HepG2 (cell line): ENCODE results near the gene MSI2. TPM values are rescaled to one million over a fixed set of nuclear protein-coding genes. Genes with fewer than 3 reads are reported as not detected.

Experiments
- ATAC-seq: fragments of 200-7000 bp; cut with Tn5 transposase; 3 replicates; pipeline ENCODE4 v1.9.1; 2020; ENCODE audit warnings: mild to moderate bottlenecking, moderate library complexity
- BruUV-seq: library from RNA; stranded (reverse); fragments of 400-500 nt; replicated peaks from 2 replicates; lab custom pipeline; 2021; lab: Mats Ljungman, UMichigan
- CTCF ChIA-PET: fragments of 300-600 bp; formaldehyde crosslinking; extraction: SDS; loops from one replicate; lab custom pipeline; 2021; ENCODE audit warnings: low total read pairs, inconsistent platforms, low intra/inter-chr PET ratio; lab: Yijun Ruan, JAX
- POLR2A ChIA-PET: fragments of 350-600 bp; sonication (Branson Sonifier 250); formaldehyde crosslinking; loops from one replicate; lab custom pipeline; 2020; ENCODE audit warnings: antibody characterized with exemption, inconsistent platforms; lab: Yijun Ruan, JAX
- DNase-seq: peaks from one replicate; pipeline ENCODE4 v3.0.0-alpha.2; 2015; ENCODE audit warnings: low spot score
- FAIRE-seq: peaks from 3 replicates; lab custom pipeline; 2011; peaks lifted over from hg19 to GRCh38; lab: Jason Lieb, UNC
- H2AFZ ChIP-seq: one replicate; pipeline ENCODE4 v1.6.1; 2011; ENCODE audit warnings: low read length, inconsistent platforms
- H3K27ac ChIP-seq: fragments of 300-600 bp; 3 replicates; pipeline ENCODE4 v1.8.0; 2011; ENCODE audit warnings: mixed run types, mild to moderate bottlenecking, mixed read lengths, low read length, inconsistent platforms; ENCODE audit not compliant: insufficient read depth; ENCODE audit errors: extremely low read length
- H3K27me3 ChIP-seq, 2 experiments: fragments of 200-600 bp in 1 of 2; 2 replicates in 1 of 2; 3 replicates in 1 of 2; pipeline versions ENCODE4 v1.6.0 to v1.8.0; 2011; ENCODE audit warnings: low read length in 2 of 2, mild to moderate bottlenecking in 2 of 2, moderate library complexity in 2 of 2, inconsistent platforms in 1 of 2; ENCODE audit not compliant: insufficient read depth in 2 of 2, control insufficient read depth in 1 of 2
- H3K36me3 ChIP-seq, 2 experiments: fragments of 200-600 bp in 1 of 2; replicated peaks in 1 of 2; 2 replicates in 1 of 2; 3 replicates in 1 of 2; pipeline versions ENCODE4 v1.5.1 to v1.8.0; 2011; ENCODE audit warnings: low read length in 2 of 2, inconsistent platforms in 1 of 2; ENCODE audit not compliant: insufficient read depth in 2 of 2, control insufficient read depth in 1 of 2
- H3K4me1 ChIP-seq: 2 replicates; pipeline ENCODE4 v1.5.1; 2012; ENCODE audit warnings: low read length, inconsistent platforms; ENCODE audit not compliant: insufficient read depth
- H3K4me2 ChIP-seq: 2 replicates; pipeline ENCODE4 v1.6.0; 2011; ENCODE audit warnings: low read depth, low read length, inconsistent platforms
- H3K4me3 ChIP-seq, 3 experiments: fragments of 200-600 bp in 1 of 3; sonication (generic), shearing (Covaris generic) in 1 of 3; replicated peaks in 1 of 3; 2 replicates each; pipeline ENCODE4 v1.5.1; 2011 to 2016; ENCODE audit warnings: low read length in 3 of 3, inconsistent platforms in 2 of 3, low read depth in 2 of 3, mild to moderate bottlenecking in 2 of 3, control low read depth in 1 of 3, mixed read lengths in 1 of 3; ENCODE audit not compliant: insufficient read depth in 1 of 3
- H3K79me2 ChIP-seq: one replicate; pipeline ENCODE4 v1.6.1; 2011; ENCODE audit warnings: low read length, inconsistent platforms; ENCODE audit not compliant: insufficient read depth
- H3K9ac ChIP-seq: 2 replicates; pipeline ENCODE4 v1.6.0; 2011; ENCODE audit warnings: mild to moderate bottlenecking, low read depth, low read length, inconsistent platforms; ENCODE audit not compliant: insufficient read depth
- H3K9me3 ChIP-seq: 2 replicates; pipeline ENCODE4 v1.5.1; 2012; ENCODE audit warnings: mild to moderate bottlenecking, low read length
- H4K20me1 ChIP-seq: 2 replicates; pipeline ENCODE4 v1.6.0; 2011; ENCODE audit warnings: inconsistent platforms, mild to moderate bottlenecking, low read length, moderate library complexity; ENCODE audit not compliant: insufficient read depth
- FOXA3 ChIP-seq: IDR thresholded peaks from 2 replicates; pipeline ENCODE4 v1.6.1; 2016; ENCODE audit warnings: missing genetic modification reagents, missing compliant biosample characterization
- HMGXB4 ChIP-seq, 2 experiments: sonication (generic) in 1 of 2; formaldehyde crosslinking in 1 of 2; IDR thresholded peaks; 2 replicates each; pipeline versions ENCODE4 v1.4.0 to v1.6.1; 2018 to 2020; ENCODE audit warnings: missing genetic modification reagents in 2 of 2, borderline replicate concordance in 1 of 2, low read depth in 1 of 2, mild to moderate bottlenecking in 1 of 2, missing biosample characterization in 1 of 2
- WGBS: methylation state at CpG from one replicate; pipeline ENCODE4 v1.1.6; 2017; ENCODE audit warnings: low lambda C conversion rate; 5-methylcytosine and 5-hydroxymethylcytosine counted together
- in situ Hi-C: cut with HindIII; loops from 2 replicates; pipeline ENCODE4 v1.10.0; 2017; ENCODE audit warnings: low pct_unique_long_range_greater_than_20kb; ENCODE audit not compliant: extremely low pct_ligation_motif_present
- intact Hi-C: fragments of 100-400 bp; cut with micrococcal nuclease; formaldehyde crosslinking; loops from one replicate; pipeline ENCODE4 v1.10.0; 2022; ENCODE audit not compliant: unreplicated experiment
- polyA plus RNA-seq, 8 experiments: library from polyadenylated mRNA; depleted of rRNA in 3 of 8; stranded (reverse) in 7 of 8; unstranded in 1 of 8; fragments of >200 nt; fragmentation: Illumina TruSeq in 4 of 8; extraction: Trizol in 4 of 8; gene quantifications; 2 replicates each; pipeline versions ENCODE4 v1.2.1 to v1.2.3, GENCODE V29; 2011 to 2016; ENCODE audit warnings: low read depth in 4 of 8, missing spikeins in 1 of 8, mixed read lengths in 1 of 8; ENCODE audit not compliant: insufficient read depth in 1 of 8
- total RNA-seq, 5 experiments: library from RNA; depleted of rRNA; stranded (reverse); fragments of >200 nt; fragmentation: Illumina TruSeq; extraction: Trizol; gene quantifications; 2 replicates each; pipeline ENCODE4 v1.2.3, GENCODE V29; 2016; ENCODE audit warnings: low read depth in 1 of 5
- TF ChIP-seq, protein P1 (sequence below): sonication (generic); formaldehyde crosslinking; conservative IDR thresholded peaks from 2 replicates; pipeline ENCODE4 v1.4.0; 2020; ENCODE audit warnings: mild to moderate bottlenecking, missing genetic modification reagents, moderate library complexity

MSI2 gene
- total and polyA plus RNA-seq, 2 of the 13 experiments (the other 11 are each of a cell fraction or from before 2014, with no cell fraction given) = 77.5 to 78.4 TPM

GRCh38 chr17:57521606-57522005 lies 265.3 kb downstream of the MSI2 start:
- in situ Hi-C loops (no loop called here), intact Hi-C loops (no loop called here)
- Histone ChIP-seq H3K9me3 (no peaks in the 10 kb centered on the region), H3K4me2 (no peak overlapping the region), H3K4me1 (peaks cover 90% of the 10 kb centered on the region), H3K9ac (no peak overlapping the region), H3K27ac (no peak overlapping the region), H3K36me3 (peaks cover 1 to 4% of the 10 kb centered on the region in 2 experiments; a peak in 4 of 5 replicates), H2AFZ (no peak overlapping the region), H3K79me2 (peaks cover 33% of the 10 kb centered on the region), H3K27me3 (no peaks in the 10 kb centered on the region), H3K4me3 (no peak overlapping the region), H4K20me1 (no peaks in the 10 kb centered on the region)
- no TSS peak for BruUV-seq
- FAIRE-seq (no peak), DNase-seq (no peak), ATAC-seq (no peak)
- WGBS = 93% methylated on average over 7 of the region's 7 CpGs
- ChIA-PET CTCF (no interaction called here), POLR2A (interaction anchor here (0.7 to 1.6 kb wide), 4 partner anchors 9 to 152 kb away, joined by 3 to 7 read pairs (median 4); no protein-coding TSS in a partner anchor)
- TF ChIP-seq HMGXB4 (CRISPR knock-in tag; IDR thresholded peaks at IDR 0.05; ENCODE audit: borderline replicate concordance in 1 of 2, low read depth in 1 of 2) = no peak
- TF ChIP-seq FOXA3 (CRISPR knock-in tag) = no peak
- TF ChIP-seq, protein P1, sequence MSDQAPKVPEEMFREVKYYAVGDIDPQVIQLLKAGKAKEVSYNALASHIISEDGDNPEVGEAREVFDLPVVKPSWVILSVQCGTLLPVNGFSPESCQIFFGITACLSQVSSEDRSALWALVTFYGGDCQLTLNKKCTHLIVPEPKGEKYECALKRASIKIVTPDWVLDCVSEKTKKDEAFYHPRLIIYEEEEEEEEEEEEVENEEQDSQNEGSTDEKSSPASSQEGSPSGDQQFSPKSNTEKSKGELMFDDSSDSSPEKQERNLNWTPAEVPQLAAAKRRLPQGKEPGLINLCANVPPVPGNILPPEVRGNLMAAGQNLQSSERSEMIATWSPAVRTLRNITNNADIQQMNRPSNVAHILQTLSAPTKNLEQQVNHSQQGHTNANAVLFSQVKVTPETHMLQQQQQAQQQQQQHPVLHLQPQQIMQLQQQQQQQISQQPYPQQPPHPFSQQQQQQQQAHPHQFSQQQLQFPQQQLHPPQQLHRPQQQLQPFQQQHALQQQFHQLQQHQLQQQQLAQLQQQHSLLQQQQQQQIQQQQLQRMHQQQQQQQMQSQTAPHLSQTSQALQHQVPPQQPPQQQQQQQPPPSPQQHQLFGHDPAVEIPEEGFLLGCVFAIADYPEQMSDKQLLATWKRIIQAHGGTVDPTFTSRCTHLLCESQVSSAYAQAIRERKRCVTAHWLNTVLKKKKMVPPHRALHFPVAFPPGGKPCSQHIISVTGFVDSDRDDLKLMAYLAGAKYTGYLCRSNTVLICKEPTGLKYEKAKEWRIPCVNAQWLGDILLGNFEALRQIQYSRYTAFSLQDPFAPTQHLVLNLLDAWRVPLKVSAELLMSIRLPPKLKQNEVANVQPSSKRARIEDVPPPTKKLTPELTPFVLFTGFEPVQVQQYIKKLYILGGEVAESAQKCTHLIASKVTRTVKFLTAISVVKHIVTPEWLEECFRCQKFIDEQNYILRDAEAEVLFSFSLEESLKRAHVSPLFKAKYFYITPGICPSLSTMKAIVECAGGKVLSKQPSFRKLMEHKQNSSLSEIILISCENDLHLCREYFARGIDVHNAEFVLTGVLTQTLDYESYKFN (CRISPR knock-in tag) = 0 out of 2 replicates have a peak, but pooled peaks have one; percentile 14
